ENCODE results near the gene PRKD1. TPM values are rescaled to one million over a fixed set of nuclear protein-coding genes. Genes with fewer than 3 reads are reported as not detected.

The PRKD1 gene
- total RNA-seq, 3 donors from 2014 or later: 0.93 to 10.2 (median 3.1) TPM

GRCh38 chr14:29941401-29941800 lies 13.8 kb upstream of the PRKD1 start:
- ATAC-seq (no peak), DNase-seq (no peak)
- intact Hi-C loops (cut with DNase I, micrococcal nuclease): no loop called here
- TF ChIP-seq CTCF (IDR thresholded peaks at IDR 0.05): no peak
- Histone ChIP-seq H3K36me3 (ENCODE audit: low read depth) (no peaks in the 10 kb centered on the region), H3K4me1 (ENCODE audit: low read depth) (no peaks in the 10 kb centered on the region), H3K4me3 (no peak overlapping the region), H3K9me3 (no peaks in the 10 kb centered on the region)

GRCh38 chr14:29940482-29940881 lies 12.8 kb upstream of the PRKD1 start:
- no peaks in the 10 kb centered on the region for H3K9me3 ChIP-seq
- H3K4me3 ChIP-seq: no peak overlapping the region
- no peak for TF ChIP-seq CTCF (IDR thresholded peaks at IDR 0.05)
- ATAC-seq (no peak), DNase-seq (no peak)
- no peaks in the 10 kb centered on the region for H3K36me3 ChIP-seq (ENCODE audit: low read depth)
- H3K4me1 ChIP-seq (ENCODE audit: low read depth): no peaks in the 10 kb centered on the region
- intact Hi-C loops (cut with DNase I, micrococcal nuclease): no loop called here

- intact Hi-C loops (cut with DNase I, micrococcal nuclease): no loop called here
- no peak for DNase-seq
Measured at GRCh38 chr14:29937116-29937515, 9.5 kb upstream of the PRKD1 start.

GRCh38 chr14:29930283-29930682 lies 2.6 kb upstream of the PRKD1 start:
- ATAC-seq (no peak), DNase-seq (no peak)
- intact Hi-C loops (cut with DNase I, micrococcal nuclease): no loop called here
- H3K4me1 ChIP-seq (ENCODE audit: low read depth): peaks cover 9% of the 10 kb centered on the region
- H3K9me3 ChIP-seq: no peaks in the 10 kb centered on the region
- no peak for TF ChIP-seq CTCF (IDR thresholded peaks at IDR 0.05)
- no peak overlapping the region for H3K4me3 ChIP-seq
- H3K36me3 ChIP-seq (ENCODE audit: low read depth): no peaks in the 10 kb centered on the region

More at GRCh38 chr14:29937116-29937515, 9.5 kb upstream of the PRKD1 start:
- no peaks in the 10 kb centered on the region for H3K36me3 ChIP-seq (ENCODE audit: low read depth)
- H3K4me1 ChIP-seq (ENCODE audit: low read depth): no peaks in the 10 kb centered on the region
- TF ChIP-seq CTCF (IDR thresholded peaks at IDR 0.05): no peak
- no peak for ATAC-seq
- no peak overlapping the region for H3K4me3 ChIP-seq
- no peaks in the 10 kb centered on the region for H3K9me3 ChIP-seq

GRCh38 chr14:29928117-29928640 lies 532 bp upstream of the PRKD1 start:
- Histone ChIP-seq H3K4me1 (ENCODE audit: low read depth) (peaks cover 9% of the 10 kb centered on the region), H3K36me3 (ENCODE audit: low read depth) (no peaks in the 10 kb centered on the region), H3K4me3 (no peak overlapping the region), H3K9me3 (no peaks in the 10 kb centered on the region)
- intact Hi-C loops (cut with DNase I, micrococcal nuclease): no loop called here
- ATAC-seq (no peak), DNase-seq (no peak)
- no peak for TF ChIP-seq CTCF (IDR thresholded peaks at IDR 0.05)
